SK-N-SH (cell line): Measurements from ENCODE around the gene COX6A1. TPM values are rescaled to one million over a fixed set of nuclear protein-coding genes. Genes with fewer than 3 reads are reported as not detected.

Source experiments
- CTCF ChIA-PET: fragments of 300-600, 350-600 bp; formaldehyde crosslinking; extraction: SDS; loops from one replicate; lab custom pipeline; 2021; lab: Yijun Ruan, JAX
- POLR2A ChIA-PET: fragments of 350-600 bp; sonication (Branson Sonifier 250); formaldehyde crosslinking; extraction: SDS; loops from one replicate; lab custom pipeline; 2020; ENCODE audit warnings: antibody characterized with exemption, inconsistent platforms; lab: Yijun Ruan, JAX
- DNase-seq: peaks from one replicate; pipeline ENCODE4 v3.0.0; 2012
- H2AFZ ChIP-seq: fragments of 200-600 bp; sonication (generic); 2 replicates; pipeline ENCODE4 v1.8.1; 2016; ENCODE audit warnings: antibody characterized with exemption, mild to moderate bottlenecking, low read depth
- H3F3A ChIP-seq: fragments of 200-600 bp; sonication (generic); replicated peaks from 2 replicates; pipeline ENCODE3; 2016; ENCODE audit warnings: antibody characterized with exemption, mild to moderate bottlenecking; ENCODE audit not compliant: insufficient read depth
- H3K27ac ChIP-seq, 2 experiments: fragments of 200-500 bp in 1 of 2; fragments of 200-600 bp in 1 of 2; sonication (Bioruptor generic) in 1 of 2; sonication (generic), shearing (Covaris generic) in 1 of 2; 2 replicates each; pipeline versions ENCODE4 v1.5.1 to v1.6.1; 2014 to 2016; ENCODE audit warnings: low read depth in 2 of 2, inconsistent platforms in 1 of 2, low read length in 1 of 2, mild to moderate bottlenecking in 1 of 2, mixed read lengths in 1 of 2
- H3K27me3 ChIP-seq: fragments of 200-600 bp; sonication (generic), shearing (Covaris generic); 2 replicates; pipeline ENCODE4 v1.6.1; 2016; ENCODE audit warnings: mixed run types; ENCODE audit not compliant: insufficient read depth
- H3K36me3 ChIP-seq, 2 experiments: fragments of 200-500 bp in 1 of 2; fragments of 200-600 bp in 1 of 2; sonication (Bioruptor generic) in 1 of 2; sonication (generic) in 1 of 2; replicated peaks in 1 of 2; 2 replicates each; pipeline versions ENCODE3 to v1.5.1; 2014 to 2016; ENCODE audit warnings: low read length in 1 of 2, mild to moderate bottlenecking in 1 of 2; ENCODE audit not compliant: insufficient read depth in 2 of 2, control insufficient read depth in 1 of 2
- H3K4me1 ChIP-seq, 2 experiments: fragments of 200-500 bp in 1 of 2; fragments of 200-600 bp in 1 of 2; sonication (Bioruptor generic) in 1 of 2; sonication (generic), shearing (Covaris generic) in 1 of 2; 2 replicates each; pipeline versions ENCODE4 v1.5.1 to v1.6.1; 2014 to 2016; ENCODE audit warnings: low read depth in 1 of 2, low read length in 1 of 2, mixed run types in 1 of 2; ENCODE audit not compliant: insufficient read depth in 2 of 2, control insufficient read depth in 1 of 2
- H3K4me2 ChIP-seq: fragments of 200-600 bp; sonication (generic), shearing (Covaris generic); 2 replicates; pipeline ENCODE4 v1.6.1; 2017; ENCODE audit warnings: mixed run types
- H3K4me3 ChIP-seq, 2 experiments: fragments of 200-500 bp in 1 of 2; fragments of 200-600 bp in 1 of 2; sonication (Bioruptor generic) in 1 of 2; sonication (generic), shearing (Covaris generic) in 1 of 2; 2 replicates each; pipeline versions ENCODE4 v1.5.1 to v1.8.1; 2014 to 2016; ENCODE audit warnings: low read depth in 2 of 2, inconsistent platforms in 1 of 2, low read length in 1 of 2, mild to moderate bottlenecking in 1 of 2, mixed read lengths in 1 of 2, moderate library complexity in 1 of 2
- H3K79me2 ChIP-seq: fragments of 200-600 bp; sonication (generic); 2 replicates; pipeline ENCODE4 v1.8.1; 2017; ENCODE audit warnings: mild to moderate bottlenecking; ENCODE audit not compliant: insufficient read depth
- H3K9ac ChIP-seq: fragments of 200-600 bp; sonication (generic); 2 replicates; pipeline ENCODE4 v1.6.1; 2017; ENCODE audit warnings: mixed run types
- H3K9me2 ChIP-seq: fragments of 200-600 bp; sonication (generic); 2 replicates; pipeline ENCODE4 v1.6.1; 2017; ENCODE audit warnings: mixed run types
- H3K9me3 ChIP-seq: fragments of 200-600 bp; sonication (generic); 2 replicates; pipeline ENCODE4 v1.6.1; 2017; ENCODE audit warnings: mixed run types, mild to moderate bottlenecking, moderate library complexity
- H4K20me1 ChIP-seq: fragments of 200-600 bp; sonication (generic); 2 replicates; pipeline ENCODE4 v1.6.1; 2017; ENCODE audit warnings: mild to moderate bottlenecking, mixed run types; ENCODE audit not compliant: insufficient read depth
- ELF1 ChIP-seq: IDR thresholded peaks from 2 replicates; pipeline ENCODE4 v1.4.0; 2012
- EZH2phosphoT487 ChIP-seq: fragments of 200-600 bp; sonication (generic); IDR thresholded peaks from 2 replicates; pipeline ENCODE4 v1.6.1; 2017; ENCODE audit warnings: low read depth, mixed run types, mild to moderate bottlenecking, antibody characterized with exemption, moderate library complexity, borderline replicate concordance
- FOSL2 ChIP-seq: IDR thresholded peaks from 2 replicates; pipeline ENCODE4 v1.4.0; 2012; ENCODE audit warnings: low read depth, mild to moderate bottlenecking, moderate library complexity, borderline replicate concordance
- GABPA ChIP-seq: IDR thresholded peaks from 2 replicates; pipeline ENCODE4 v1.4.0; 2012; ENCODE audit warnings: low read depth, mild to moderate bottlenecking
- IRF3 ChIP-seq: fragments of 150-350 bp; IDR thresholded peaks from 2 replicates; pipeline ENCODE4 v1.6.1; 2016; ENCODE audit warnings: mild to moderate bottlenecking, low read depth, low read length
- MAX ChIP-seq: IDR thresholded peaks from 2 replicates; pipeline ENCODE4 v1.4.0; 2012; ENCODE audit warnings: low read depth
- MXI1 ChIP-seq: IDR thresholded peaks from 2 replicates; pipeline ENCODE4 v1.6.1; 2012; ENCODE audit warnings: mild to moderate bottlenecking, low read depth, low read length, improper control_type of control experiment
- PBX3 ChIP-seq: IDR thresholded peaks from 2 replicates; pipeline ENCODE4; 2012
- POLR2AphosphoS5 ChIP-seq: IDR thresholded peaks from 2 replicates; pipeline ENCODE4 v1.6.1; 2012; ENCODE audit warnings: low read depth, low read length
- RAD21 ChIP-seq: IDR thresholded peaks from 2 replicates; pipeline ENCODE4 v1.6.1; 2012; ENCODE audit warnings: mild to moderate bottlenecking, low read length
- RCOR1 ChIP-seq: fragments of 150-350 bp; IDR thresholded peaks from 2 replicates; pipeline ENCODE4 v1.6.1; 2017; ENCODE audit warnings: antibody characterized with exemption, low read length
- SMC3 ChIP-seq: IDR thresholded peaks from 2 replicates; pipeline ENCODE4 v1.6.1; 2012; ENCODE audit warnings: low read depth, low read length, improper control_type of control experiment
- TEAD4 ChIP-seq: IDR thresholded peaks from 2 replicates; pipeline ENCODE4 v1.4.0; 2012; ENCODE audit warnings: mild to moderate bottlenecking, borderline replicate concordance; ENCODE audit not compliant: insufficient read depth
- USF1 ChIP-seq: IDR thresholded peaks from 2 replicates; pipeline ENCODE4 v1.4.0; 2012; ENCODE audit warnings: low read depth, borderline replicate concordance
- ZBTB33 ChIP-seq: IDR thresholded peaks from 2 replicates; pipeline ENCODE4 v1.4.0; 2012; ENCODE audit warnings: low read depth, borderline replicate concordance
- WGBS: methylation state at CpG from one replicate; pipeline ENCODE4 v1.1.6; 2017; ENCODE audit warnings: low lambda C conversion rate; 5-methylcytosine and 5-hydroxymethylcytosine counted together
- polyA plus RNA-seq, 3 experiments: library from polyadenylated mRNA; depleted of rRNA; stranded (reverse); fragments of >200 nt; gene quantifications; 2 replicates each; pipeline ENCODE4 v1.2.3, GENCODE V29; 2012

Gene COX6A1
- polyA plus RNA-seq, 1 of the 3 experiments (the other 2 are of a cell fraction): 1,199 TPM

- Histone ChIP-seq H4K20me1 (no peaks in the 10 kb centered on the region), H3K4me2 (no peak overlapping the region), H3K36me3 (no peaks in the 10 kb centered on the region), H3K4me3 (no peak overlapping the region), H3K4me1 (no peaks in the 10 kb centered on the region), H3K9me2 (no peaks in the 10 kb centered on the region), H2AFZ (no peak overlapping the region), H3F3A (no peaks in the 10 kb centered on the region), H3K27ac (no peak overlapping the region), H3K79me2 (no peaks in the 10 kb centered on the region), H3K9ac (no peak overlapping the region), H3K9me3 (no peaks in the 10 kb centered on the region), H3K27me3 (no peaks in the 10 kb centered on the region)
- WGBS: 48% methylated on average over 8 of the region's 8 CpGs
- ChIA-PET CTCF (interaction anchor here (0.6 to 5.9 kb wide), 14 partner anchors 10 to 126 kb away, joined by 3 to 95 read pairs (median 12); partner anchors contain the start of genes COX6A1 and PLA2G1B), POLR2A (no interaction called here)
- DNase-seq: no peak
- no peak for TF ChIP-seq PBX3
- no peak for TF ChIP-seq TEAD4
Observed at GRCh38 chr12:120428597-120429229, 9.2 kb upstream of the COX6A1 start.

GRCh38 chr12:120429368-120429767, 8.5 kb upstream of the COX6A1 start:
- Histone ChIP-seq H3K79me2 (no peaks in the 10 kb centered on the region), H2AFZ (no peak overlapping the region), H3K4me1 (no peaks in the 10 kb centered on the region), H3F3A (no peaks in the 10 kb centered on the region), H3K27me3 (no peaks in the 10 kb centered on the region), H3K9me2 (no peaks in the 10 kb centered on the region), H3K9me3 (no peaks in the 10 kb centered on the region)
- POLR2A ChIA-PET: no interaction called here
- WGBS: 72% methylated on average over 7 of the region's 7 CpGs
- no peak for TF ChIP-seq GABPA
- no peak for TF ChIP-seq FOSL2
- no peak for TF ChIP-seq IRF3
- TF ChIP-seq MAX: no peak
- no peak for TF ChIP-seq USF1
- TF ChIP-seq EZH2phosphoT487: no peak
- no peak for TF ChIP-seq RAD21
- TF ChIP-seq ZBTB33: no peak
- no peak for TF ChIP-seq MXI1
- TF ChIP-seq SMC3: no peak
- TF ChIP-seq ELF1: no peak
- TF ChIP-seq POLR2AphosphoS5: no peak
- TF ChIP-seq RCOR1: no peak
- TF ChIP-seq, all 33 proteins: peak for 0
- Histone ChIP-seq H3K36me3 (no peaks in the 10 kb centered on the region), H3K4me2 (no peak overlapping the region), H3K9ac (no peak overlapping the region), H3K27ac (no peak overlapping the region), H3K4me3 (no peak overlapping the region), H4K20me1 (no peaks in the 10 kb centered on the region)
- no peak for DNase-seq
- CTCF ChIA-PET: interaction anchor here (0.8 to 5.9 kb wide), 26 partner anchors 9 to 115 kb away, joined by 3 to 95 read pairs (median 6); partner anchors contain the start of genes COX6A1, MSI1 and PLA2G1B
